SK-N-SH (cell line): ENCODE data around the gene MST1. TPM values are rescaled to one million over a fixed set of nuclear protein-coding genes. Genes with fewer than 3 reads are reported as not detected.

ENCODE experiments used
- CTCF ChIA-PET: fragments of 300-600, 350-600 bp; formaldehyde crosslinking; extraction: SDS; loops from one replicate; lab custom pipeline; 2021; lab: Yijun Ruan, JAX
- POLR2A ChIA-PET: fragments of 350-600 bp; sonication (Branson Sonifier 250); formaldehyde crosslinking; extraction: SDS; loops from one replicate; lab custom pipeline; 2020; ENCODE audit warnings: antibody characterized with exemption, inconsistent platforms; lab: Yijun Ruan, JAX
- DNase-seq: peaks from one replicate; pipeline ENCODE4 v3.0.0; 2012
- H2AFZ ChIP-seq: fragments of 200-600 bp; sonication (generic); 2 replicates; pipeline ENCODE4 v1.8.1; 2016; ENCODE audit warnings: antibody characterized with exemption, mild to moderate bottlenecking, low read depth
- H3F3A ChIP-seq: fragments of 200-600 bp; sonication (generic); replicated peaks from 2 replicates; pipeline ENCODE3; 2016; ENCODE audit warnings: antibody characterized with exemption, mild to moderate bottlenecking; ENCODE audit not compliant: insufficient read depth
- H3K27ac ChIP-seq, 2 experiments: fragments of 200-500 bp in 1 of 2; fragments of 200-600 bp in 1 of 2; sonication (Bioruptor generic) in 1 of 2; sonication (generic), shearing (Covaris generic) in 1 of 2; 2 replicates each; pipeline versions ENCODE4 v1.5.1 to v1.6.1; 2014 to 2016; ENCODE audit warnings: low read depth in 2 of 2, inconsistent platforms in 1 of 2, low read length in 1 of 2, mild to moderate bottlenecking in 1 of 2, mixed read lengths in 1 of 2
- H3K27me3 ChIP-seq: fragments of 200-600 bp; sonication (generic), shearing (Covaris generic); 2 replicates; pipeline ENCODE4 v1.6.1; 2016; ENCODE audit warnings: mixed run types; ENCODE audit not compliant: insufficient read depth
- H3K36me3 ChIP-seq, 2 experiments: fragments of 200-500 bp in 1 of 2; fragments of 200-600 bp in 1 of 2; sonication (Bioruptor generic) in 1 of 2; sonication (generic) in 1 of 2; replicated peaks in 1 of 2; 2 replicates each; pipeline versions ENCODE3 to v1.5.1; 2014 to 2016; ENCODE audit warnings: low read length in 1 of 2, mild to moderate bottlenecking in 1 of 2; ENCODE audit not compliant: insufficient read depth in 2 of 2, control insufficient read depth in 1 of 2
- H3K4me1 ChIP-seq, 2 experiments: fragments of 200-500 bp in 1 of 2; fragments of 200-600 bp in 1 of 2; sonication (Bioruptor generic) in 1 of 2; sonication (generic), shearing (Covaris generic) in 1 of 2; 2 replicates each; pipeline versions ENCODE4 v1.5.1 to v1.6.1; 2014 to 2016; ENCODE audit warnings: low read depth in 1 of 2, low read length in 1 of 2, mixed run types in 1 of 2; ENCODE audit not compliant: insufficient read depth in 2 of 2, control insufficient read depth in 1 of 2
- H3K4me2 ChIP-seq: fragments of 200-600 bp; sonication (generic), shearing (Covaris generic); 2 replicates; pipeline ENCODE4 v1.6.1; 2017; ENCODE audit warnings: mixed run types
- H3K4me3 ChIP-seq, 2 experiments: fragments of 200-500 bp in 1 of 2; fragments of 200-600 bp in 1 of 2; sonication (Bioruptor generic) in 1 of 2; sonication (generic), shearing (Covaris generic) in 1 of 2; 2 replicates each; pipeline versions ENCODE4 v1.5.1 to v1.8.1; 2014 to 2016; ENCODE audit warnings: low read depth in 2 of 2, inconsistent platforms in 1 of 2, low read length in 1 of 2, mild to moderate bottlenecking in 1 of 2, mixed read lengths in 1 of 2, moderate library complexity in 1 of 2
- H3K79me2 ChIP-seq: fragments of 200-600 bp; sonication (generic); 2 replicates; pipeline ENCODE4 v1.8.1; 2017; ENCODE audit warnings: mild to moderate bottlenecking; ENCODE audit not compliant: insufficient read depth
- H3K9ac ChIP-seq: fragments of 200-600 bp; sonication (generic); 2 replicates; pipeline ENCODE4 v1.6.1; 2017; ENCODE audit warnings: mixed run types
- H3K9me2 ChIP-seq: fragments of 200-600 bp; sonication (generic); 2 replicates; pipeline ENCODE4 v1.6.1; 2017; ENCODE audit warnings: mixed run types
- H3K9me3 ChIP-seq: fragments of 200-600 bp; sonication (generic); 2 replicates; pipeline ENCODE4 v1.6.1; 2017; ENCODE audit warnings: mixed run types, mild to moderate bottlenecking, moderate library complexity
- H4K20me1 ChIP-seq: fragments of 200-600 bp; sonication (generic); 2 replicates; pipeline ENCODE4 v1.6.1; 2017; ENCODE audit warnings: mild to moderate bottlenecking, mixed run types; ENCODE audit not compliant: insufficient read depth
- EP300 ChIP-seq, 2 experiments: IDR thresholded peaks; 2 replicates each; pipeline versions ENCODE4 v1.4.0 to v1.6.1; 2012; ENCODE audit warnings: borderline replicate concordance in 1 of 2, low read depth in 1 of 2, low read length in 1 of 2
- GABPA ChIP-seq: IDR thresholded peaks from 2 replicates; pipeline ENCODE4 v1.4.0; 2012; ENCODE audit warnings: low read depth, mild to moderate bottlenecking
- GATA2 ChIP-seq: sonication (generic); formaldehyde crosslinking; IDR thresholded peaks from 2 replicates; pipeline ENCODE4 v1.5.0; 2020; ENCODE audit warnings: mild to moderate bottlenecking, missing genetic modification reagents
- JUND ChIP-seq: IDR thresholded peaks from 2 replicates; pipeline ENCODE4 v1.4.0; 2012
- NFIC ChIP-seq: IDR thresholded peaks from 2 replicates; pipeline ENCODE4 v1.4.0; 2012; ENCODE audit warnings: borderline replicate concordance
- NRF1 ChIP-seq: IDR thresholded peaks from 2 replicates; pipeline ENCODE4 v1.6.1; 2012; ENCODE audit warnings: low read depth, mild to moderate bottlenecking, low read length
- POLR2AphosphoS5 ChIP-seq: IDR thresholded peaks from 2 replicates; pipeline ENCODE4 v1.6.1; 2012; ENCODE audit warnings: low read depth, low read length
- RAD21 ChIP-seq: IDR thresholded peaks from 2 replicates; pipeline ENCODE4 v1.6.1; 2012; ENCODE audit warnings: mild to moderate bottlenecking, low read length
- SIN3A ChIP-seq: IDR thresholded peaks from 2 replicates; pipeline ENCODE4 v1.6.1; 2012; ENCODE audit warnings: low read depth, mild to moderate bottlenecking, low read length, moderate library complexity, borderline replicate concordance
- SMC3 ChIP-seq: IDR thresholded peaks from 2 replicates; pipeline ENCODE4 v1.6.1; 2012; ENCODE audit warnings: low read depth, low read length, improper control_type of control experiment
- TAF1 ChIP-seq: IDR thresholded peaks from 2 replicates; pipeline ENCODE4 v1.6.1; 2012; ENCODE audit warnings: low read depth, mild to moderate bottlenecking, low read length, moderate library complexity, borderline replicate concordance
- YY1 ChIP-seq: IDR thresholded peaks from 2 replicates; pipeline ENCODE4 v1.4.0; 2012; ENCODE audit warnings: low read depth, mild to moderate bottlenecking
- WGBS: methylation state at CpG from one replicate; pipeline ENCODE4 v1.1.6; 2017; ENCODE audit warnings: low lambda C conversion rate; 5-methylcytosine and 5-hydroxymethylcytosine counted together
- polyA plus RNA-seq, 3 experiments: library from polyadenylated mRNA; depleted of rRNA; stranded (reverse); fragments of >200 nt; gene quantifications; 2 replicates each; pipeline ENCODE4 v1.2.3, GENCODE V29; 2012
- TF ChIP-seq, protein P1 (sequence below): IDR thresholded peaks from 2 replicates; pipeline ENCODE4 v1.4.0; 2012; ENCODE audit warnings: low read depth, borderline replicate concordance
- TF ChIP-seq, protein P2 (sequence below): IDR thresholded peaks from 2 replicates; pipeline ENCODE4 v1.4.0; 2012; ENCODE audit warnings: low read depth
- TF ChIP-seq, protein P3 (sequence below): IDR thresholded peaks from 2 replicates; pipeline ENCODE4 v1.6.1; 2012; ENCODE audit warnings: mild to moderate bottlenecking, low read depth, low read length, moderate library complexity
- TF ChIP-seq, protein P4 (sequence below): IDR thresholded peaks from 2 replicates; pipeline ENCODE4; 2012
- TF ChIP-seq, protein P5 (sequence below): fragments of 150-350 bp; IDR thresholded peaks from 2 replicates; pipeline ENCODE4 v1.6.1; 2017; ENCODE audit warnings: antibody characterized with exemption, low read length, low read depth, borderline replicate concordance

MST1 gene
- polyA plus RNA-seq, 1 of the 3 experiments (the other 2 are of a cell fraction): 35.1 TPM

DNA sequence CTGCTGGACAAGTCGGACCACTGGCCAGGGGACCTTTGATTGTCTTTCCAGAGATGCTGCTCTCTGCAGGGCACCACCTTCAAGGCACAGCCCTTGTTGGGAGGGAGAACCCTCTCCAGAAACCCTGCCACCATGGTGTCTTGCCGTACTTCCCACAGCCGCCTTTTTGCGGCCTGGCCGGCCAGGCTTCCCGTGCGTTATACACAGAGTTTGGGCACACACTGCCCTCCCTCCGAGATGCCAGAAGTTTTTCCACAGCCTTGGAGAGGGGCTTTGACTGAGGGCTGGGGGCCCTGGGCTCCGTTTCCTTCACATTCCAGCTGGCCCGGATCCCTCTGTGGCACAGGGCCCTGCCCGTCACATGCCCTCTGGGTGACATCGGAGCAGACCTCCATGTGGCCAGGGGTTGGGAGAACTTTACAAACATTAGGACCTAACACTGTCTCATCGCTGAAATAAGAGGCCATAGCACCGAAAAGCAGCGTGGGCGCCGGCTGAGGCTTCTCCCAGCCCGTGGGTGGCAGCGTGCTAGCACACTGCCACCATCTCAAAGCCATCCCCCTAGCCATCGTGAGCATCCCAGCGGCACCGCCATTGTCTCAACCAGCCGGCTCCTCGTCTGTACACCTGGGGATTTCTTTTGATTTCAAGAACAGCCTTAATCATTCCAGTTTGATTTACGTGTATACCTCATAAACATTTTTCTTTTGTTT, 21.4 kb downstream of the MST1 start (continued):
- TF ChIP-seq, protein P1, sequence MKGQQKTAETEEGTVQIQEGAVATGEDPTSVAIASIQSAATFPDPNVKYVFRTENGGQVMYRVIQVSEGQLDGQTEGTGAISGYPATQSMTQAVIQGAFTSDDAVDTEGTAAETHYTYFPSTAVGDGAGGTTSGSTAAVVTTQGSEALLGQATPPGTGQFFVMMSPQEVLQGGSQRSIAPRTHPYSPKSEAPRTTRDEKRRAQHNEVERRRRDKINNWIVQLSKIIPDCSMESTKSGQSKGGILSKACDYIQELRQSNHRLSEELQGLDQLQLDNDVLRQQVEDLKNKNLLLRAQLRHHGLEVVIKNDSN: no peak

DNA sequence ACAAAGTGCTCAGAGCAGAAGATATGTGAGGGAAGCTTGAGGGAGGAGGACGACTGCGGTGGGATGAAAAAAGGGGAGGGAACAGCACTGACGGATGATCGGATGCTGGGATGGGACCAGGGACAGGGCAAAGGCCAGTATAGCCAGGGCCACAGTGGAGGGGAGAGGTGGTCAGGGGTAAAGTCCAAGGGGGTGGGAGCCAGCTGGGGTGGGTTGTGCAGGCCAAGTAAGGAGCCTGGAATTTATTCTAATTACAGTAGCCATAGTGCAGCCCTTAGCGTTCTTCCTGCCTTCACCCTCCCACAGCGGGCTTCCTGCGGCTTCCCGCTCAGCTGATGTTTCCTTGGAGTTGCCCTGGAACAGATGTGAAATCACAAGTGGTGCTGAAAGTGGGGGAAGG, 22.7 kb downstream of the MST1 start:
- TF ChIP-seq, protein P2, sequence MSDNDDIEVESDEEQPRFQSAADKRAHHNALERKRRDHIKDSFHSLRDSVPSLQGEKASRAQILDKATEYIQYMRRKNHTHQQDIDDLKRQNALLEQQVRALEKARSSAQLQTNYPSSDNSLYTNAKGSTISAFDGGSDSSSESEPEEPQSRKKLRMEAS: no peak
- TF ChIP-seq SIN3A: no peak
- TF ChIP-seq, protein P3, sequence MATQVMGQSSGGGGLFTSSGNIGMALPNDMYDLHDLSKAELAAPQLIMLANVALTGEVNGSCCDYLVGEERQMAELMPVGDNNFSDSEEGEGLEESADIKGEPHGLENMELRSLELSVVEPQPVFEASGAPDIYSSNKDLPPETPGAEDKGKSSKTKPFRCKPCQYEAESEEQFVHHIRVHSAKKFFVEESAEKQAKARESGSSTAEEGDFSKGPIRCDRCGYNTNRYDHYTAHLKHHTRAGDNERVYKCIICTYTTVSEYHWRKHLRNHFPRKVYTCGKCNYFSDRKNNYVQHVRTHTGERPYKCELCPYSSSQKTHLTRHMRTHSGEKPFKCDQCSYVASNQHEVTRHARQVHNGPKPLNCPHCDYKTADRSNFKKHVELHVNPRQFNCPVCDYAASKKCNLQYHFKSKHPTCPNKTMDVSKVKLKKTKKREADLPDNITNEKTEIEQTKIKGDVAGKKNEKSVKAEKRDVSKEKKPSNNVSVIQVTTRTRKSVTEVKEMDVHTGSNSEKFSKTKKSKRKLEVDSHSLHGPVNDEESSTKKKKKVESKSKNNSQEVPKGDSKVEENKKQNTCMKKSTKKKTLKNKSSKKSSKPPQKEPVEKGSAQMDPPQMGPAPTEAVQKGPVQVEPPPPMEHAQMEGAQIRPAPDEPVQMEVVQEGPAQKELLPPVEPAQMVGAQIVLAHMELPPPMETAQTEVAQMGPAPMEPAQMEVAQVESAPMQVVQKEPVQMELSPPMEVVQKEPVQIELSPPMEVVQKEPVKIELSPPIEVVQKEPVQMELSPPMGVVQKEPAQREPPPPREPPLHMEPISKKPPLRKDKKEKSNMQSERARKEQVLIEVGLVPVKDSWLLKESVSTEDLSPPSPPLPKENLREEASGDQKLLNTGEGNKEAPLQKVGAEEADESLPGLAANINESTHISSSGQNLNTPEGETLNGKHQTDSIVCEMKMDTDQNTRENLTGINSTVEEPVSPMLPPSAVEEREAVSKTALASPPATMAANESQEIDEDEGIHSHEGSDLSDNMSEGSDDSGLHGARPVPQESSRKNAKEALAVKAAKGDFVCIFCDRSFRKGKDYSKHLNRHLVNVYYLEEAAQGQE: no peak
- TF ChIP-seq EP300 (IDR thresholded peaks at IDR 0.05; ENCODE audit: borderline replicate concordance in 1 of 2, low read depth in 1 of 2, low read length in 1 of 2): no peak
- TF ChIP-seq GABPA: no peak
- TF ChIP-seq, protein P4, sequence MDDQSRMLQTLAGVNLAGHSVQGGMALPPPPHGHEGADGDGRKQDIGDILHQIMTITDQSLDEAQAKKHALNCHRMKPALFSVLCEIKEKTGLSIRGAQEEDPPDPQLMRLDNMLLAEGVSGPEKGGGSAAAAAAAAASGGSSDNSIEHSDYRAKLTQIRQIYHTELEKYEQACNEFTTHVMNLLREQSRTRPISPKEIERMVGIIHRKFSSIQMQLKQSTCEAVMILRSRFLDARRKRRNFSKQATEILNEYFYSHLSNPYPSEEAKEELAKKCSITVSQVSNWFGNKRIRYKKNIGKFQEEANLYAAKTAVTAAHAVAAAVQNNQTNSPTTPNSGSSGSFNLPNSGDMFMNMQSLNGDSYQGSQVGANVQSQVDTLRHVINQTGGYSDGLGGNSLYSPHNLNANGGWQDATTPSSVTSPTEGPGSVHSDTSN: no peak
- TF ChIP-seq, protein P5, sequence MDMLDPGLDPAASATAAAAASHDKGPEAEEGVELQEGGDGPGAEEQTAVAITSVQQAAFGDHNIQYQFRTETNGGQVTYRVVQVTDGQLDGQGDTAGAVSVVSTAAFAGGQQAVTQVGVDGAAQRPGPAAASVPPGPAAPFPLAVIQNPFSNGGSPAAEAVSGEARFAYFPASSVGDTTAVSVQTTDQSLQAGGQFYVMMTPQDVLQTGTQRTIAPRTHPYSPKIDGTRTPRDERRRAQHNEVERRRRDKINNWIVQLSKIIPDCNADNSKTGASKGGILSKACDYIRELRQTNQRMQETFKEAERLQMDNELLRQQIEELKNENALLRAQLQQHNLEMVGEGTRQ: no peak
- TF ChIP-seq RAD21: no peak
- no peak for TF ChIP-seq NFIC
- no peak for TF ChIP-seq TAF1
- TF ChIP-seq NRF1: no peak
- TF ChIP-seq POLR2AphosphoS5: no peak
- TF ChIP-seq SMC3: no peak
- no peak for TF ChIP-seq JUND
- TF ChIP-seq GATA2 (CRISPR knock-in tag): no peak
- no peak for TF ChIP-seq YY1
- Histone ChIP-seq H3K36me3 (no peaks in the 10 kb centered on the region), H3K9ac (no peak overlapping the region), H3K27ac (no peak overlapping the region), H3K79me2 (no peaks in the 10 kb centered on the region), H3K9me2 (no peaks in the 10 kb centered on the region), H2AFZ (no peak overlapping the region), H3K4me1 (peaks cover 0 to 4% of the 10 kb centered on the region in 2 experiments; a peak in 1 of 4 replicates), H3K4me3 (no peak overlapping the region), H3K27me3 (no peaks in the 10 kb centered on the region), H3K9me3 (no peaks in the 10 kb centered on the region), H3F3A (no peaks in the 10 kb centered on the region), H4K20me1 (no peaks in the 10 kb centered on the region), H3K4me2 (no peak overlapping the region)
- WGBS: 83% methylated on average over 8 of the region's 8 CpGs
- no peak for DNase-seq
- CTCF ChIA-PET: interaction anchor here (0.8 to 5.3 kb wide), 5 partner anchors 24 to 217 kb away, joined by 3 to 57 read pairs (median 3); no protein-coding TSS in a partner anchor
- POLR2A ChIA-PET: interaction anchor here (0.9 to 1.6 kb wide), 2 partner anchors 11 to 112 kb away, joined by 3 read pairs; partner anchors contain the start of gene BSN
